ENCODE data around the gene ATP6V1D.
"Not testable (repeated sequence)": the region's sequence is repeated elsewhere in the genome, so short reads cannot be mapped to it uniquely, and the experiment has no call there.

Gene ATP6V1D

GRCh38 chr14:67365476-67365875 lies 5.9 kb upstream of the ATP6V1D start:
- DNase-seq, result no peak

DNA sequence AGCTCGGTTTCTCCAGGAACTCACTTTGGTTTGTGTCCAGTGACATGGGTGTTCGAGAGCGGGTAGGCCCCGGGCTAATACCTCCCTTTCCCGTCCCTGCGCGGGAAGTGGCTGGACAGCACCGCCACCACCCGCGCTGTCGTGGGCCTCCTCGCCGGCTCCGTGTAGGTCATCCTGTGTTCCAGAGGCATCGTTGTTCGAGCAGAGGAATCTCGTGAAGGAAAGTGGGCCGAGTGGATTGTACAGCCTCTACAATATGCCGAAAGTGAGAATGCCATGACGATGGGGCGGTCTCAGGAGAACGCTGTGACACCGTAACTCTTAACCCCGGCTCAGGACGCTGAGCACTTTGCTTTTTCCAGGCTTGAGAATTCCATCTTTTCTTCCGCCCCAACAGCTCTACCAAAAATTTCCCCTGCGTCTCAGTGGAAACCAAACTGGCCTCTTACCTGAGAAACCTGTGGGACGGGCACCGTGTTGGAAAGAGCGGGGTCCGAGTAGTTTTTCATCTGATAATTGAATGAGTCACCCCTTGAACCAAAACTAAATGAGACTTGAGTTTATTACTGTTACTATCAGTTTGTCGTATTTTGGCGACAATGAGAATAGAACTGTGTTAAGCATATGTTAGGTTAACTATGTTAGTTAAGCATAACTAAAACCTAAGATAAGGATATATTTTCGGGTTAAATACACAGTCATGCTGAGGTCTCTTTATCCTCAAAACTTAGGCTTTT lies 1.0 kb upstream of the ATP6V1D start:
- no peak for DNase-seq

- DNase-seq, result no peak
Observed at GRCh38 chr14:67358924-67359774, 455 bp downstream of the ATP6V1D start.

- no peak for DNase-seq
Observed at GRCh38 chr14:67357969-67358354, 1.6 kb downstream of the ATP6V1D start.

GRCh38 chr14:67357186-67357968 lies 2.2 kb downstream of the ATP6V1D start:
- DNase-seq, result no peak

DNA sequence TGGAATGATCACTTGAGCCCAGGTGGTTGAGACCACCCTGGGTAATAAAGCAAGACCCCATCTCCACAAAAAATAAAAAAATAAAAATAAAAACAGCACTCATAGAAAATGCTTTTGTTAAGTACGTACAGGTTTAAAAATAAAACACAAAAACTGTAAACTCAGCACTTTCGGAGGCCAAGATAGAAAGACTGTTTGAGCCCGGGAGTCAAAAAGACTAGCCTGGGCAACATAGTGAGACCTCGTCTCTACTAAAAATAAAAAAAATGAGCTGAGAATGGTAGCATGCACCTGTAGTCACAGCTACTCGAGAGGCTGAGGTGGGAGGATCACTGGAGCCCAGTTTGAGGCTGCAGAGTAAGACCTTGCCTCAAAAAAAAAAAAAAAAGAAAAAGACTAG lies 7.5 kb downstream of the ATP6V1D start:
- no peak for DNase-seq

DNA sequence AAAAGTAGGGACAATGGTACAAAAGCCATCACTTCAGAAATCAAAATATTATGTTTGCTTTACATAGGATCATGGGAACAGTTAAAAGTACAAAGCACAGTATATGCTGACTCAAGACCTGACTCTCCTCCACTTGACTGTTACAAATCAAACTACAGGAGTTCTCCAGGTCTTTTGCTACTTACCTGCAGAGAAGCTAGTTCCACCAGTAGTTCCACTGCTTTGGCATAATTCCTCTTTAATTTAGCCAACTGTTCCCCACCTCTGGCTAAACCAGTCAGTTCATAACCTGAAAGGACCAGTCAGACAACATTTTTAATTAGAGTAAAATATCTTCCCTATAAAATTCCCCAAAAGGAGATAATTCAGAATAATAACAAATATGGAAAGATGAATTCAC lies 14.0 kb downstream of the ATP6V1D start:
- no peak for DNase-seq

DNA sequence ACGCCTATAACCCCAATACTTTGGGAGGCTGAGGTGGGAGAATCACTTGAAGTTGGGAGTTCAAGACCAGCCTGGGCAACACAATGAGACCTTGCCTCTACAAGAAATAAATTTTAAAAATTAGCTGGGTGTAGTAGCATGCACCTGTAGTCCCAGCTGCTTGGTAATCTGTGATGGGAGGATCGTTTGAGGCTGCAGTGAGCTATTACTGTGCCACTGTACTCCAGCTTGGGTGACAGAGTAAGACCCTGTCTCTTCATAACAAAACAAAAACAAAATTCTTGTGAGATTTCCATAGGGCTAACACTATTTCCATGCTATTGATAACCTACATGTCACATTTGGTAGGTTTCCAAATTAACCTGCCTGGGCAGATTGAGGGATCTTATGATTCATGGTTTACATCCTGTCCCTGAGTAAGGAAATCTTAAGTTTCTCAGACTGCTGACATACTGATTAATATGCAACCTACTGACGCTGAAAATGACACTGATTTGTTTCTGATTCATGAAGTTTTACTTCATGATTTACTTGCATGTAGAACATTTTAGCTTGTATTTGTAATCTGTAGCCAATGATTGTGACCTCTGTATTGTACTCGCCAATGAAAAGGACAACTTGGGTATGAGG lies 15.9 kb downstream of the ATP6V1D start:
- DNase-seq, result peak in 1 of 2 experiments; percentile 15

DNA sequence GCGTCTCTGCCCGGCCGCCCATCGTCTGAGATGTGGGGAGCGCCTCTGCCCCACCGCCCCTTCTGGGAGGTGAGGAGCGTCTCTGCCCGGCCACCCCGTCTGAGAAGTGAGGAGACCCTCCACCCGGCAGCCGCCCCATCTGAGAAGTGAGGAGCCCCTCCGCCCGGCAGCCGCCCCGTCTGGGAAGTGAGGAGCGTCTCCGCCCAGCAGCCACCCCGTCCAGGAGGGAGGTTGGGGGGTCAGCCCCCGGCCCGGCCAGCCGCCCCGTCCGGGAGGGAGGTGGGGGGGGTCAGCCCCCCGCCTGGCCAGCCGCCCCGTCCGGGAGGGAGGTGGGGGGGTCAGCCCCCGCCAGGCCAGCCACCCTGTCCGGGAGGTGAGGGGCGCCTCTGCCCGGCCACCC lies 18.4 kb downstream of the ATP6V1D start:
- not testable (repeated sequence) for DNase-seq

- no peak for DNase-seq
Observed at GRCh38 chr14:67335781-67336180, 23.8 kb downstream of the ATP6V1D start.

DNA sequence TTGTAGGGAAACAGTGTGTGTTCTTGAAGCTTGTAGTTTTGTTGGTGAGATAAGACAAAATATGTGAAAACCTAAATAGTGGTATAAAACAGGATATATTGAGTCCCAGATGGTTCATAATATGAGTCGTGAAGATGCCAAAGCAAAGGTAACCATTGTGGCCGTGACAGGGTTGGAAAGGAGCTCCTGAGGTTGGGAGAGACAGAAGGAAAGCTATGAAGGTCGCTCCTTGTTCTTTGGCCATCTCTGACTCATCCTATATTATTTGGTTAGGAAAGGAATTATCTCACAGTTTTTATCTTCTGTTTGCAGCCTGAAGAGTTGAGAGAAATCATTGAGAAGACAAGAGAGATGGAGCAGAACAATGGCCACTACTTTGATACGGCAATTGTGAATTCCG lies 27.1 kb downstream of the ATP6V1D start:
- no peak for DNase-seq

DNA sequence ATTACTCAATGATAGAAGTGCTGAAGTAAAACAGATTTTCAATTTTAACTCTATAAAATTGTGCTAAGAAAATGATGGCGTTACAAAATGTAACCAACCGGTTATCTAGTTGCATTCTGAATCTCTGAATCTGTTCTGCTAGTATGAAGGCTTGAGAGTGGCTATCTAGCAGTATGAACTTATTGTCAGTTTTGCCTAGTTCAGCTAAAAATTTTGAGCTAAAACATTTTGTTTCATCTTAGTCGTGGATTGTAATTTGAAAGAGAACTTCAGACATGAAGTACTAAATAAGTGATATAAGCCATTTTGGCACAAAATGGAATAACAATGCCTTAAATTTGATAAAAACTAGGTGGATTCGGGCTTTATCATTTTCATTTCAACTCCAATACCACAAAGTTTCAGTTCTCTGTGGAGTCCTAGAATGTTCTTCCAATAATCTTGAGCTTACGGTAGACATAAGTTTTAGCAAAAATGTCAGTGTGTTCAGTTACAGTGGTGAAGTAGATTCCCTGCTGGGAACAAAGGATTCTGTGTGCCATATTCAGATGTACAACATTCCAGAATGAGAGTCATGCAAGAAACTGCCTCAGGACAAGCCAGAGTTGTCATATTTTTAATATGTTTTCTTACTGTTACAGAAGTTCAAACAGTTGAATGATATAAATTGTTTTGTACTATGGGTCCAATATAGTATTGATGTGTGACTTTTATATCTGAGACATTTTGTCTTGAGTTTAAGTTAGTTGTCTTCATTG lies 28.1 kb downstream of the ATP6V1D start:
- DNase-seq, result no peak

- not testable (repeated sequence) for DNase-seq
Observed at GRCh38 chr14:67329666-67330065, 29.9 kb downstream of the ATP6V1D start.

DNA sequence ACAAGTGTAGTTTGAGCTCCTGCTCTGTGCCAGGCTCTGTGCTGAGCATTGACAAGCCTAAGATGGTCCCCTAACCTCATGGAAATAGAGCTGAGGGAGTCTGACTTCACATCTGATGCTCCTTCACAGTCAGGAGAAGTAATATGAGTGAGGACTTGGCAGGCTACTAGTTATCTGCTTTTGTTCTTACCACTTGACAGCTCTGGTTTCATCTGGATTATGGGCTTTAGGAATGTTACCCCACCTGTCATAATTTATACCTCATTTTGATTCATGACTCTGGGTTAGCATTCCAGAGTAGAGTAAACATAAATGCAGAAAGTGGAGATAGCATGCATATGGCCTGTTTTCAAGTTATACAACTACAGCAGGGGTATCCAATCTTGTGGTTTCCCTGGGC lies 40.5 kb downstream of the ATP6V1D start:
- no peak for DNase-seq

DNA sequence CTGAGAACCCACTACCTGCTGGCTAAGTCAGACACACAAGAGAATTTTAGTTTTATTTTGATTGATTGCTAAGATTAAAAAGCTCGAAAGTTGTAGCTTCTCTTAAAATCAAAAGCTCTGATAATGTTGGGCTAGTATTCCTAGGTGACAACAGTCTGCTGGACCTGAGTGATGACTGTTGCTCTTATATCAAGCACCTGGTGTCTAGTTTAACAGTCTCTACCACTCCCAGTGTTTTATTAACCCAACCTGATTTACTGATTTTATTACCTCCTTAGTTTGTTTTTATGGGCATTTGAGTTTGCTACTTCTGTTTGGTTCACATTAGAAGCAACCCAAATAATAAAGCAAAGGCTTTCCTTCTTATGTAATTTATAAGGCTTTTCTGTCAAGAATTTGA lies 41.8 kb downstream of the ATP6V1D start:
- no peak for DNase-seq

DNA sequence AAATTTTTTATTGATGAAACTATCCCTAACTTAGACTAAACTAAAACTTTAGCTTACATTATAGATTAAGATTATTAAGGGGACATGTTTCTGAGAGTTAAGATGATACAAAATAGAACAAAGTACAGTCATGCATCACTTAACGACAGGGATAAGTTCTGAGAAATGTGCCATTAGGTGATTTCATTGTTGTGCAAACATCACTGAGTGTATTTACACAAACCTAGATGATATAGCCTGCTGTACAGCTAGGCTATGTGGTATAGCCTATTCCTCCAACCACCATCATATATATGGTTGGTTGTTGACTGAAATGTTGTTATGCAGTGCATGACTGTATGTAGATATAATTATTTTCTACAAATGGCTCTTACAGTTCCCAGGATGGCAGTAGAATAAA lies 46.5 kb downstream of the ATP6V1D start:
- DNase-seq, result no peak

DNA sequence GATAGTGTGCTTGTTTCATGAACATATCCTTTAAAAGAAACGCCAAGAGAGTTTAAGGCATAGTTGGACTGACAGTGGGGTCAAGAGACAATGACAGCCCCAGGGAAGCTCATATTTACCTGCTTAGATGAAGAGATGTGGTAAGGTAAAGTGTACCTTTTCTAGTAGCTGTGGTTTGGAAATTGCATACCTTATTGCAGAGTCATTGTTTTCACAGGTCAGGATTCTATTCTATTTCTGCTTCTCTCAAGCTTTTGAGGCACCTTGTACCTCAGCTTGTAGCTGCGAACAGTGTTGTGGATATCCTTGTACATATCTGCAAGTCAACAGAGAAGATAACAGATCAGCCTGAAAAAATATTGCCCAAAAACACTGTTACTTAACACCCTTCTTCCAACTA lies 47.7 kb downstream of the ATP6V1D start:
- no peak for DNase-seq
